ENCODE results near the gene OAF. TPM values are rescaled to one million over a fixed set of nuclear protein-coding genes. Genes with fewer than 3 reads are reported as not detected.
"Not testable (repeated sequence)": the region's sequence is repeated elsewhere in the genome, so short reads cannot be mapped to it uniquely, and the experiment has no call there.

The OAF gene
- total RNA-seq, 1 experiment from 2014 or later: 227 TPM

DNA sequence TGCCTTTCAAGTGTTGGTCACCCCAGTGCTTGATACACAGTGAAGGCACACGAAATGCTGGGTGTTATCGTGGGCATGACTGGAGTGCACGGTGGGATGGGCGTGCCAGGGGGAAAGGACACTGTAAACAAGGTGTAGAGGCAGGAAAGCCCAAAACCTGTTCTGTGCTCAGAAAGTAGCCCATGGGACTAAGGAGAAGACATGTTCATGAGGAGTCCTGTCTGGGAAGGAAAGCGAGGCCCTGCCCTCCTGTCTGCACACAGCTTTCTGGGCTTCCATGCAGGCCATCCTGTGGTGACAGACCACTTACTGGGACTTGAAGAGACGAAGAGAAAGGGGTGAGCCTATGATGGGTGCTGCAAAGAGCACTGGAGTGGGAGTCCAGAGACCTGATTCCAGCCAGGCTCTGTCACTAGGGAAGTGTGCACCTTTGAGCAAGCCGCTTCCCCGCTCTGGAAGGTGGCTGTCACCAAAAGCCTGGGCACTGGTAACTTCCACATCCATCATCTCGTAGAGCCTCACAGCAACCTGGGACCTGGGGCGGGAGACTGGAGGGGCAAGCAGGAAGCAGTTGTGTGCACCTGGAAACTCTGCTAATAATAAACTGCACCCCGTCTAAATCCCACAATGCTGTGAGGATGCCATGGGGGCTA, 28.3 kb downstream of the OAF start:
- no peak for DNase-seq (ENCODE audit: low read depth)

DNA sequence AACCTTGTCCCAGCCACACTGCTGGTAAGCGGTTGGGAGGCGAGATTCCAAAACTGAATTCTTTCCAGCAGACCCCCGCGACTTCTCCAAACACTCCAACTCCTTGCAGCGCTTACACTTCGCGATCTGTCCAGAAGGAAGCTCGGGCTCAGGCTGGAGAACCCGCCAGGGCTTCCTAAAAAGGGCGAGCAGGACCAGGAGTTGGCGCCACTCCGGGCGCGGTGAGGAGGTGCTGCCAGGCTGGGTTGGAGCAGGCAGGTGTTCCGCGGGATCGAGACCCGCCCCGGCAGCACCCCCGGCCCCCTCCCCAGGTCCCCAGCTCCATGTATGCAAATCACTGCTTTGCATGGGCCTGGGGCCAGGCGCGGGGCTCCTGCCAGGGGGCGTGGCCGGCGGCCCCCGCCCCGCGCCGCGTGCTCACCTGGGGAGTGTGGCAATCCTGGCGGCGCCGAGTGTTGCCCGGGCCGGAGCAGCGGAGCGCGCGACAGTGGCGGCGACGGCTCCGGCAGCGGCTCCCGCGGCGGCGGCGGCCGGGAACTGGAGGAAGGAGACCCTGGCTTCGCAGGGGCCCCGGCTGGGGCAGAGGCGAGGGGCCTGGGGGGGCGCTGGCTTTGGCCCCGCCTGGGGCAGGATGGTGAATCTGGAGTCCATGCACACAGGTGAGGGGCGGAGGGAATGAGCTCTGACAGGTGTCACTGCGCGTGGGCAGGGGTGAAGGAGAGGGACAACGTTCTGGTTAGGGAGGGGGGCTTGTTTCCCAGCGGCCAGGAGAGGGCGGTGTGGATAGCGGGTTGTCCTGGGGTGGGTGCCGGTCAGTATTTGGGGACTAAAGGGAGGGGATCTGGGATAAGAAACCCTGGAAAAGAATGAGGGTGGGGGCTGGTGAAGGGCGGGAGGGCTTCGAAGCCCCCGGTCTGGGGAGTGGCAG, 29.1 kb downstream of the OAF start, which contains the start of gene POU2F3:
POU2F3 (plus strand) TSS at position 428 of the 928 bp plus-strand sequence; CDS start at position 632, 204 bp downstream.
- DNase-seq (ENCODE audit: low read depth): no peak

DNA sequence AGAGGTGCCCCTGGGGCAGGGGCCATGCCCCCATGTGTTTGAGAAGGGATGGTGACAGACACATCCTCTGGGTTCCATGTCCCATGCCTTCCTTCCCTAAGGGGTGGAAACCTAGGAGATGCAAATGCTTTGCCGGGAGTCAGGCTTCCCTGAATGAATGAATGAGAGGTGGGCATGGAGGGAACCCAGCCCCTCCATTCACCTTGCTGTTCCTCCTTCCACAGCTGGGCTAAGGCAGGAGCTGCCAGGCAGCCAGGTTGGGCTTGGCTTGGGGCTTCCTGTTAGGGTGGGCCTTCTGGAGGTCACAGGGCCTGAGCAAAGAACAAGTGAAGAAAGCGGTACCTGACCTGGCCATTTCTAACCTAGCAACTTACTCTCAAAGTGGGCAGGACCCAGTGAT, 30.0 kb downstream of the OAF start:
- no peak for DNase-seq (ENCODE audit: low read depth)

DNA sequence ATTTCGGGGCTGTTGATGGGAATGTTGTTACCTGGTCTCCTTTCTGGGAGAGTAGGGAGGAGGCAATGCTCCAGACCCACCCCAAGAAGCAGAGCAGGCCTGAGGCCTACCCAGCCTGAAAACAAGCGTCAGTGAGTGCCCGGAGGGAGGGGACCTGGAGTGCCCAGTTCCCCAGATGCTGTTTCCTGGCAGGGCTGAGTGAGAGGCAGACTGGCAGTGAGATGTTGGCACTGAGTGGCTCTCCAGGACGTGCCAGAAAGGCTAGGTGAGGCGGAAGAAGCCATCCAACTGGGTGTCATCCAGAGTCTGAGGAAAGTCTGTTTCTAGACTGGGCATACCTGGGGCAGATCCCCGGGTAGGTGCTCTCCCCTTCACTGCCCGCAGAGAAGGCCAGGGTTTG, 30.4 kb downstream of the OAF start:
- no peak for DNase-seq (ENCODE audit: low read depth)

GRCh38 chr11:120243221-120243620, 32.4 kb downstream of the OAF start:
- DNase-seq (ENCODE audit: low read depth): no peak

GRCh38 chr11:120244476-120245365, 33.9 kb downstream of the OAF start:
- DNase-seq (ENCODE audit: low read depth): peak; percentile 44

GRCh38 chr11:120245434-120245833, 34.6 kb downstream of the OAF start:
- no peak for DNase-seq (ENCODE audit: low read depth)

GRCh38 chr11:120248551-120249278, 37.9 kb downstream of the OAF start:
- DNase-seq (ENCODE audit: low read depth): peak; percentile 81

- DNase-seq (ENCODE audit: low read depth): no peak
These were observed 38.7 kb downstream of the OAF start for GRCh38 chr11:120249279-120250262.

DNA sequence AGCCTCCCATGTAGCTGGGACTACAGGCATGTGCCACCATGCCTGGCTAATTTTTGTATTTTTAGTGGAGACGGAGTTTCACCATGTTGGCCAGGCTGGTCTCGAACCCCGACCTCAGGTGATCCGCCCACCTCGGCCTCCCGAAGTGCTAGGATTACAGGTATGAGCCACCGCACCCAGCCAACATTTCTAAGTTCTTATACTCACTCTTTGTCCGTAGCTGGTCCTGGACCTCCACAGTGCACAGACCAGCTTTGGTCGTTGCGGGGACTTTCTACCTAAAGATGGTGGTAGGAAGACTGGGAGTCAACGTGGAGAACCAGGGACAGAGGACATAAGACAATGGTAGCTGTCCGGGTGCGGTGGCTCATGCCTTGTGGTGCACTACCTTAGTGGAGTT, 42.5 kb downstream of the OAF start:
- DNase-seq (ENCODE audit: low read depth): not testable (repeated sequence)

DNA sequence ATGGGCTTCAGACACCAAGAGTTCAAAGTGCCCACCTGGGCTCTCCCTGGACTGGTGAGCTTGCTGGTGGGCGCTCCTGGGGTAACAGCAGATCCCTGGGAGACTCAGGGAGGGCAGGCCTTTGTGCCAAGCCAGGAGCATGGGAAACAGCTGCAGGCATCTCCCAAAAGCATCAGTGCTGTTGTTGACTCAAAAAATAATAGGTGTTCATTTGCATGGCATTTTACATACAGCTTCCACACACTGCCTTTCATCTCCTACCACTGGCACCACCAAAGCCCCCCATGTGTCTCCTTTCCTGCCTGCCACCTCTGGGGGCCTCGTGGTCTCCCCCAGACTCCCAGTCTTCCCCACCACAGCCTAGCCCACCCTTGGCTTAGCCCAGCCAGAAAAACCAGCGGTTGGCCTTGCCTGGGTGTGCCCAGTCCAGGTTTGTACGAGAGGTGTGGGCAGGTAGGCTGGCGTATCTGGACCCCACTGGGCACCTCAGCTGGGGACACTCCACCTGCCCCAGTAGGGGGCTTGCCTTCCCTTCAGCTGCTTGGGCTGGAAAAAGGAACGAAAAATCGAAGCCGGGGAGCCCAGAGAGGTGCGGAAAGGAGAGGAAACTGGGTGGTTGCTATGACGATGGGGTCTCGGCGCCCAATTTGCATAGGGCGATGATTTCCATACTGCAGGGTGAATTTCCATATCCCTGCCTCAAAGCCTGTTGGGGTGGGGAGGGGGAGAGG, 44.1 kb downstream of the OAF start:
- no peak for DNase-seq (ENCODE audit: low read depth)

DNA sequence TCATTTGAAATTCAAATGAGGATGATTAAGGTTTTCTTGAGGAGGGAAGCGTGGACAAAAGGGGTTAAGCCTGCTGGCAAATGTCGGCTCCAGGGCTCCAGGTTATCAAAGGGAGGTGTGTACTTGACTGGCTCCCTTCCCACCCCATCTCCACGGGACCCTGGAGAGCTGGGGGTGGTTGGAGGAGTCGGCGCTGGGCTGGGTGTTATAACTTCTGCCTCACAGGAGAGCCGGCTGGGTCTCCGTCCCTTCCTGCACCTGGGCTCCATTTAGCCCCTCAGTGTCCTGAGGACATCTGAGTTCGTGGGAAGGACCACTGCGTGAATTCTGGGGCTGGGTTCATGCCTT, 44.7 kb downstream of the OAF start:
- no peak for DNase-seq (ENCODE audit: low read depth)

- no peak for DNase-seq (ENCODE audit: low read depth)
These were observed 45.3 kb downstream of the OAF start for GRCh38 chr11:120256178-120256577.

- DNase-seq (ENCODE audit: low read depth): no peak
These were observed 45.9 kb downstream of the OAF start for GRCh38 chr11:120256779-120257178.

GRCh38 chr11:120257346-120257745, 46.5 kb downstream of the OAF start:
- no peak for DNase-seq (ENCODE audit: low read depth)

GRCh38 chr11:120258661-120259060, 47.8 kb downstream of the OAF start:
- no peak for DNase-seq (ENCODE audit: low read depth)

- DNase-seq (ENCODE audit: low read depth): no peak
These were observed 48.4 kb downstream of the OAF start for GRCh38 chr11:120259241-120259640.

- DNase-seq (ENCODE audit: low read depth): no peak
These were observed 49.2 kb downstream of the OAF start for GRCh38 chr11:120259988-120260565.

- no peak for DNase-seq (ENCODE audit: low read depth)
These were observed 49.8 kb downstream of the OAF start for GRCh38 chr11:120260616-120261015.
